ENCODE data around the gene CAMTA1.
"Not testable (repeated sequence)": the region's sequence is repeated elsewhere in the genome, so short reads cannot be mapped to it uniquely, and the experiment has no call there.

The CAMTA1 gene

DNA sequence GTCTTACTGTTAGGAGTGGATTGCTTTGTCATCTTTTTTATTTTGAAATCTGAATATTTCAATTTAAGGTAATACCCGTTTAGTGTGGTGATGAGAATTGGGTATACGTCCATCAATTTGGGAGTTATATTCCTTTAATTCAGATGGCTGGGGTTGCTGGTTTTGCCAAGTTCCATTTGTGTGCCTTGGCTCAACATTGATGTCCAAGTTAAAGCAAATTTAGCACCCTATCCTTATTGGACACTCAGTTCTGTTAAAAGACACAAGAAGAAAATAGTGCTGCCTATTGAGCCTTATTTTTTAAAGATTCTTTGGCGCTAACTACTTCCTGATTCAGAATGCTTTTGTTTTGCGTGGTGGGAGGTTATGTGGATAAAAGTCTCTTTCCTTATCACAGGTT is 40.6 kb downstream of the CAMTA1 start:
- TF ChIP-seq, protein P1, sequence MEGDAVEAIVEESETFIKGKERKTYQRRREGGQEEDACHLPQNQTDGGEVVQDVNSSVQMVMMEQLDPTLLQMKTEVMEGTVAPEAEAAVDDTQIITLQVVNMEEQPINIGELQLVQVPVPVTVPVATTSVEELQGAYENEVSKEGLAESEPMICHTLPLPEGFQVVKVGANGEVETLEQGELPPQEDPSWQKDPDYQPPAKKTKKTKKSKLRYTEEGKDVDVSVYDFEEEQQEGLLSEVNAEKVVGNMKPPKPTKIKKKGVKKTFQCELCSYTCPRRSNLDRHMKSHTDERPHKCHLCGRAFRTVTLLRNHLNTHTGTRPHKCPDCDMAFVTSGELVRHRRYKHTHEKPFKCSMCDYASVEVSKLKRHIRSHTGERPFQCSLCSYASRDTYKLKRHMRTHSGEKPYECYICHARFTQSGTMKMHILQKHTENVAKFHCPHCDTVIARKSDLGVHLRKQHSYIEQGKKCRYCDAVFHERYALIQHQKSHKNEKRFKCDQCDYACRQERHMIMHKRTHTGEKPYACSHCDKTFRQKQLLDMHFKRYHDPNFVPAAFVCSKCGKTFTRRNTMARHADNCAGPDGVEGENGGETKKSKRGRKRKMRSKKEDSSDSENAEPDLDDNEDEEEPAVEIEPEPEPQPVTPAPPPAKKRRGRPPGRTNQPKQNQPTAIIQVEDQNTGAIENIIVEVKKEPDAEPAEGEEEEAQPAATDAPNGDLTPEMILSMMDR (conservative IDR thresholded peaks at IDR 0.05; ENCODE audit: control insufficient read depth, insufficient read depth, low read depth, low read length): no peak
- no peak for DNase-seq (ENCODE audit: low read depth)
- no peak overlapping the region for H3K4me3 ChIP-seq (ENCODE audit: control insufficient read depth, low read depth, low read length)

DNA sequence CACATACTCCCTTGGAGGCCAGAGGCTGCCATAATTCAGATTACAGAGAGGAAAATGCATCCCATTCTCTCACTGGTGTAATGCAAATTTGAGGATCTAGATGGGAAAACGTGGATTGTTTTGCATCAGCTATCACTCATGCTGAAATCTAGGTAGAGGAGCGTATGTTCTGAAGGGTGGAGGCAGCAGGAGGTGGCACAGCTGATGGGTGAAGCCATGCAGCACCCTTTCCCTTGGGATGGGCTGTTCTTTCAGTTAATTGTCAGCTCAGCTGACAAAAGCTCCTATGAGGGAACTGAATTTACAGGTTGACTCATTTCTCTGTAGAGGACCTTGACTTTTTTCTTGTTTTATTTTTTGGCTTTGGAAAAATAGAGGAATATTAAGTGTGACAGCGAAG is 41.8 kb downstream of the CAMTA1 start:
- TF ChIP-seq, protein P1 (conservative IDR thresholded peaks at IDR 0.05; ENCODE audit: control insufficient read depth, insufficient read depth, low read depth, low read length): no peak
- no peak for DNase-seq (ENCODE audit: low read depth)
- no peak overlapping the region for H3K4me3 ChIP-seq (ENCODE audit: control insufficient read depth, low read depth, low read length)

DNA sequence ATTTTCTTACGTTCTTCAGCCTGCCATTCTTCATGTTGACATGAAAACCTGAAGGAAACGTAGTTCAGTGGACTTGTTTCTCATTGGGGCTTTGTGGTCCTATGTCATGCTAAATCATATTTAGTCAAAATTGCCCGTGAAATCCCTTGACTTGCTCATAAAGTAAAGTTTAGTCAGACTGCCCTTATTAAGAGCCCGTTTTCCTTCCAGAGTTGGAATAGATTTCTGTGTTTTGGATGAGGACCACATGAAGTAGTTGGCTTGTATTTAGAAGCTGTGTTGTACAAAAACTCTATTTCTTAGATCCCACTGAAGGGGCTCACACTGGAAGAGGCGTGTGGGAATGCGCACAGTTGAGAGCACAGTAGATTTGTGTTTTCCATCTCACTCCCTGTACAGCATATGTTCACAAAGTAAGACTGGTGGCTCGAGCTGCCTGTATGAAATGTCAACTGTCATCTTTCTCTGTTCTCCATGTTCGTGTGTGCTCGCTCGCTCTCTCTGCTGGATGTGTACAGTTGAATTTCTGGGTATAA is 42.4 kb downstream of the CAMTA1 start:
- TF ChIP-seq, protein P1 (conservative IDR thresholded peaks at IDR 0.05; ENCODE audit: control insufficient read depth, insufficient read depth, low read depth, low read length): no peak
- no peak for DNase-seq (ENCODE audit: low read depth)
- no peak overlapping the region for H3K4me3 ChIP-seq (ENCODE audit: control insufficient read depth, low read depth, low read length)

DNA sequence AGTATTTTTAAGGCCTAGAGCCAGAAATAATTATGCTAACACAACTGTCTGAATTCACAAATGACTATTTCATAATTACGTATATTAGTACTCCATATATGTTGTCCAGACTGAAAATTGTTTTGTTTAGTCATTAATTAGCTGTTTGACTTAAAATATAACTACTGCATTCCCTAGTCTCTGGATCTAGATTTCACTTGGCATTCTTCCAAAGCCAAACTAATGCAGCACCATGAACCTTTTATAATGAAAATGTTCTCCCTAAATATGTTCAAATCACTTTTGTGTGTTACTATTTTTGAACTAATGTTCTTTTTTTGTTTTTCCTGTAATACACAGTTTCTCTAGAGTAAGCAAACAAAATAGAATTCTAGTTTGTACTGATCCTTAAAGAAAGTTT is 46.1 kb downstream of the CAMTA1 start:
- H3K4me3 ChIP-seq (ENCODE audit: control insufficient read depth, low read depth, low read length): no peak overlapping the region
- DNase-seq (ENCODE audit: low read depth): no peak

DNA sequence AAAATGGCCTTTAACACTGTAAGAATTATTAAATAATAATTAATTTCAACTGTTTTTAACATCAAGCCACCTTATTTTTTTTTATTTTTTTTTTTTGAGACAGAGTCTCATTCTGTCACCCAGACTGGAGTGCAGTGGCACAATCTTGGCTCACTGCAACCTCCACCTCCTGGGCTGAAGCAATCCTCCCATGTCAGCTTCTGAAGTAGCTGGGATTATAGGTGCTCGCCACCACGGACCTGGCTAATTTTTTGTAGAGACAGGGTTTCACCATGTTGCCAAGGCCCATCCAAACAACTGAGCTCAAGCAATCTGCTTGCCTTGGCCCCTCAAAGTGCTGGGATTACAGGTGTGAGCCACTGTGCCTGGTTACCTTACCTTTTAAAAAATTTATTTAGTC is 46.8 kb downstream of the CAMTA1 start:
- H3K4me3 ChIP-seq (ENCODE audit: control insufficient read depth, low read depth, low read length); DNase-seq (ENCODE audit: low read depth): not testable (repeated sequence)

More for the DNA sequence above, 46.1 kb downstream of the CAMTA1 start:
- TF ChIP-seq, protein P1 (conservative IDR thresholded peaks at IDR 0.05; ENCODE audit: control insufficient read depth, insufficient read depth, low read depth, low read length): no peak

DNA sequence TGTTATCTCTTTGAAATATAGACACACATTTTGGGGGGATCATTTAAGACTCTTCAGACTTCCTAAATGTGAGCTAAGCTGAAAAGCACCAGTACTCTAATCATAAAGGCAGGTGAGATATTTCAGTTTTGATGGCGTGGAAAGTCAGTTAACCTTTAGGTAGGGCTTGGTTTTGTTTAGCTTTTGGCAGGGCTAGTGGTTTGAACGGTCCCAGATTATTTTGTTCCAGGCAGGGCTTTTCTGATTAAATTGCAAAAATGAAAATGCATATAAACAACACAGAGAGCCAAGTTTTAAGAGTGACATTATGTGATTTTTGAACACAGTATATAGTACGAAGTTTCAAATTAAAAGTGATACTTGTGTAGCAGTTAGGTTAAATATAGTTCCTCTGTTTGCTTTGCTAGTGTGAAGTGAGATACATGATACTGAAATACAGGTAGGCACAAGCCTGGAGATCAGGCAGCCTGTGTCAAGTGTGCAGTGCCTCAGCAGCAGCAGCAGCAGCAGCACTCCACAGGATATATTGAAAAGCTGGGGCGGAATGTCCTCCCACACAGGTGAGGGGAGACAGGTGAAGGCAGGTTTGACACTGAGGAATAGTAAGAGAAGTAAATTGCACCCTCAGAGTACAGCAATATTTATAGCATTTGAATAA is 47.4 kb downstream of the CAMTA1 start:
- no peak for DNase-seq (ENCODE audit: low read depth)
- TF ChIP-seq, protein P1 (conservative IDR thresholded peaks at IDR 0.05; ENCODE audit: control insufficient read depth, insufficient read depth, low read depth, low read length): no peak
- no peak overlapping the region for H3K4me3 ChIP-seq (ENCODE audit: control insufficient read depth, low read depth, low read length)

DNA sequence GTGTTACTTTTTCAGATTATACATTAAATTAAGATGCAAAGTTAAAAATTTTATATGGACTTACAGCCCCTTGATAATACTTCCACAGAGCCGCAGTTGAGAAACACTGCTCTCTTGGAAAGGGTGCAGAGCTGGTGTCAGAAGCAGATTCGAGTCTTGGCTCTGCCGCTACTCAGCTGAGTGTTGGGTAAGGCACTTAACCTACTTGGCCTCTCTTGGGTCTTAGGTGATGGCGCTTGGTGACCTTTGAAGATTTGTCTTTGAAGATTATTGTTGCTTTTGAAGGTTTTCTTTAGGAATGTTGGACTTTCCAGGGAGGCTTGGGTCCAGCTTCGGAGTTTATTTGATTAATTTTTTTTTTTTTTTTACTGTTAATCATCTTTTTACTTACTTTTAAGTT is 48.5 kb downstream of the CAMTA1 start:
- DNase-seq (ENCODE audit: low read depth): no peak
- TF ChIP-seq, protein P1 (conservative IDR thresholded peaks at IDR 0.05; ENCODE audit: control insufficient read depth, insufficient read depth, low read depth, low read length): no peak
- H3K4me3 ChIP-seq (ENCODE audit: control insufficient read depth, low read depth, low read length): no peak overlapping the region

Data from fibroblast of mammary gland (primary cell).